GM15510 (cell line): ENCODE results near the gene MRM2.

Experiments used
- POLR2A ChIP-seq: IDR thresholded peaks from 3 replicates; pipeline ENCODE4 v1.6.1; 2011; ENCODE audit warnings: borderline replicate concordance; ENCODE audit not compliant: insufficient read length; ENCODE audit errors: extremely low read depth

Gene MRM2

GRCh38 chr7:2224491-2224928 is 17.5 kb downstream of the MRM2 start:
- no peak for TF ChIP-seq POLR2A

- no peak for TF ChIP-seq POLR2A
Observed at GRCh38 chr7:2223321-2223720, 18.7 kb downstream of the MRM2 start.

GRCh38 chr7:2222516-2222915 is 19.5 kb downstream of the MRM2 start:
- TF ChIP-seq POLR2A, result no peak

GRCh38 chr7:2220954-2221353 is 21.1 kb downstream of the MRM2 start:
- no peak for TF ChIP-seq POLR2A

GRCh38 chr7:2220506-2220905 is 21.5 kb downstream of the MRM2 start:
- no peak for TF ChIP-seq POLR2A

- no peak for TF ChIP-seq POLR2A
Observed at GRCh38 chr7:2220030-2220429, 22.0 kb downstream of the MRM2 start.

- no peak for TF ChIP-seq POLR2A
Observed at GRCh38 chr7:2219606-2220005, 22.4 kb downstream of the MRM2 start.

GRCh38 chr7:2219136-2219535 is 22.9 kb downstream of the MRM2 start:
- no peak for TF ChIP-seq POLR2A

- TF ChIP-seq POLR2A, result no peak
Observed at GRCh38 chr7:2218444-2218785, 23.6 kb downstream of the MRM2 start.

- no peak for TF ChIP-seq POLR2A
Observed at GRCh38 chr7:2217716-2218443, 24.1 kb downstream of the MRM2 start.

GRCh38 chr7:2217206-2217605 is 24.8 kb downstream of the MRM2 start:
- no peak for TF ChIP-seq POLR2A

- no peak for TF ChIP-seq POLR2A
Observed at GRCh38 chr7:2215851-2216250, 26.2 kb downstream of the MRM2 start.

GRCh38 chr7:2214636-2215035 is 27.4 kb downstream of the MRM2 start:
- TF ChIP-seq POLR2A, result no peak

- TF ChIP-seq POLR2A, result no peak
Observed at GRCh38 chr7:2213551-2214215, 28.3 kb downstream of the MRM2 start.

GRCh38 chr7:2212906-2213305 is 29.1 kb downstream of the MRM2 start:
- TF ChIP-seq POLR2A, result no peak

- no peak for TF ChIP-seq POLR2A
Observed at GRCh38 chr7:2211926-2212325, 30.1 kb downstream of the MRM2 start.
